Effector CD8-positive, alpha-beta T cell (primary cell): ENCODE results near the gene YPEL2.
"Not testable (repeated sequence)": the region's sequence is repeated elsewhere in the genome, so short reads cannot be mapped to it uniquely, and the experiment has no call there.

Source experiments
- DNase-seq: peaks from one replicate; lab custom pipeline; 2025; lab: John Stamatoyannopoulos, UW
- total RNA-seq, 4 experiments: gene quantifications; one replicate each; lab custom pipeline; 2026; lab: John Stamatoyannopoulos, UW

Gene YPEL2
- total RNA-seq, result 72.2 to 110 (median 95.0) reads per million in 4 experiments

GRCh38 chr17:59331129-59331928 lies at the start of gene YPEL2:
Gene YPEL2 (plus strand): TSS chr17:59331655. CDS start chr17:59353410, 21,755 bp downstream.
- peak; percentile 82 for DNase-seq

GRCh38 chr17:59284317-59284716 lies 47.1 kb upstream of the YPEL2 start:
- no peak for DNase-seq

DNA sequence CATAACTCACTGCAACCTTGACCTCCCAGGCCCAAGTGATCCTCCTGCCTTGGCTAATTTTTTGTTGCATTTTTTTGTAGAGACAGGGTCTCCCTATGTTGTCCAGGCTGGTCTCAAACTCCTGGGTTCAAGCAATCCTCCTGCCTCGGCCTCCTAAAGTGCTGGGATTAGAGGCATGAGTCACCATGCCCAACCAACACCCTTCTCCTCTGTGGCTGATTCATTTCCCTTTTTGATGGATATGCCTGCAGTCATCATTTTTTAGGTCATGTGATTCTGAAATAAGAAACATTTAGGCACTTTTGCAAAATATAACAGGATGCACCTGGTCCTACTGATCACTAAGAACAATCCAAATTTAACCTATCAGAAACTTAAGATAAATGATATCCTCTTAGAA lies 44.0 kb upstream of the YPEL2 start:
- DNase-seq, result no peak

DNA sequence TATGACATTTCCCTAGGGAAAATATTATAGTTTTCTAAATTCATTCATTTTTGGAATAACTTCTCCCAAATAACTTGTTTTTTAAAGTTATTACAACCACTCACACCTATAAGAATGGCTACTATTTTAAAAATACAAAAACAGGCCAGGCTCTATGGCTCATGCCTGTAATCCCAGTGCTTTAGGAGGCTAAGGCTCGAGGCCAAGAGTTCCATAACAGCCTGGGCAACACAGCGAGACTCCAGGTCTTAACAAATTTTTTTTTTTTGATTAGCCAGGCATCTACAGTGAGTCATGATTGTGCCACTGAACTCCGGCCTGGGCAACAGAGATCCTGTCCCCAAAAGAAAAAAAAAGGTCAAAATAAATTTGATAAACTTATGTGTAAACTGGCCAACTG lies 43.6 kb upstream of the YPEL2 start:
- no peak for DNase-seq

DNA sequence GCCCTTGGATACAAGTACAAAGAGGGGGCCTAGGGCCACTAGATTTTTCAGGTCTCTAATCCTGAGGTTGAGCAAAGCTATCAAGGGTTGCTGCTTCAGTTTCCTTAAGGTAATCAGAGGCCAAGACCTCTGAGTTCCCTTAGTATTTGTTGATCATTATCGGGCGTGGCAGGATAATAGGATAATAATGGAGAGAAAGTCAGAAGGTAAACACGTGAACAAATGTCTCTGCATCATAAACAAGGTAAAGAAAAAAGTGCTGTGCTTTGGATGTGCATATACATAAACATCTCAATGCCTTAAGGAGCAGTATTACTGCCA lies 41.5 kb upstream of the YPEL2 start:
- DNase-seq, result no peak

DNA sequence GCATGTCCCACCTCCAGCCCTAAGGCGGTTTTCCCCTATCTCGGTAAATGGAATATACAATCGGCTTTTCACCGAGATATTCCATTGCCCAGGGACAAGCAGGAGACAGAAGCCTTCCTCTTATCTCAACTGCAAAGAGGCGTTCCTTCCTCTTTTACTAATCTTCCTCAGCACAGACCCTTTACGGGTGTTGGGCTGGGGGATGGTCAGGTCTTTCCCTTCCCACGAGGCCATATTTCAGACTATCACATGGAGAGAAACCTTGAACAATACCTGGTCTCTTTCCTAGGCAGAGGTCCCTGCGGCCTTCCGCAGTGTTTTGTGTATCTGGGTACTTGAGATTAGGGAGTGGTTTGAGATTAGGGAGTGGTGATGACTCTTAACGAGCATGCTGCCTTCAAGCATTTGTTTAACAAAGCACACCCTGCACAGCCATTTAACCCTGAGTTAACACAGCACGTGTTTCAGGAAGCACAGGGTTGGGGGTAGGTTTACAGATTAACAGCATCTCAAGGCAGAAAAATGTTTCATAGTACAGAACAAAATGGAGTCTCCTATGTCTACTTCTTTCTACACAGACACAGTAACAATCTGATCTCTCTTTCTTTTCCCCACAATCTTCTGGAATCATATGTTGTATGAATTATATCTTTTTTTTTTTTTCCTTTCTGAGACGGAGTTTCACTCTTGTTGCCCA lies 41.0 kb upstream of the YPEL2 start:
- DNase-seq, result not testable (repeated sequence)

DNA sequence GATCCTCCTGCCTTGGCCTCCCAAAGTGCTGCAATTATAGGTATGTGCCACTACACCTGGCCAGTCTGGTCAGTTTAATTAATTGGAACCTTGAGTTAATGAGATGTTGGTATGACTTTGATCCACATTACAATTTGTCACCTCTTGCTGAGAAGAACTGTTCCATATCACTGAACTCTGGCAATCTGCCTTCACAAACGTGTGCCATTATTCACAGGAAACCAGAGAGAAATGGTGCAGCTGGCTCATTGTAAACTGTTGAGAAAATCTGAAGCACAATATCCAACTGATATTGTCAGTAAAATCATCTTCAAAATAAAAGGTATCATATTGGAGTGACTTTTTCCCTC lies 39.3 kb upstream of the YPEL2 start:
- no peak for DNase-seq

DNA sequence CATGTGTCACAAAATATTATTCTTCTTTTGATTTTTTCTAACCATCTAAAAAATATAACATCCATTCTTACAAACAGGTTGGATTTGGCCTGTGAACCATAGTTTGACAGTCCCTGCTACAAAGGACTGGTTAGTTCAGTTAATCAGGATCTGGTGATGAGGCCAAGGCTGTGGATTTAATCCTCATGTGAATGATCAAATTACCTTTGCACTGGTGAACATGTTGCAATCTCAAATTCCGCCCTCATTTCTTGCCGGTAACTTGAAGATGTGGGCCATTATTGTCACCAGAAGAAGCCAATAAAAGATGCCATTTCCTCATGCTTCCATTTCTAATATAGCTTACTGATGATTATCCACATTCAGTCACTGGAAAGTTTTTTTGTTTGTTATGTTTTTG lies 35.3 kb upstream of the YPEL2 start:
- DNase-seq, result no peak

DNA sequence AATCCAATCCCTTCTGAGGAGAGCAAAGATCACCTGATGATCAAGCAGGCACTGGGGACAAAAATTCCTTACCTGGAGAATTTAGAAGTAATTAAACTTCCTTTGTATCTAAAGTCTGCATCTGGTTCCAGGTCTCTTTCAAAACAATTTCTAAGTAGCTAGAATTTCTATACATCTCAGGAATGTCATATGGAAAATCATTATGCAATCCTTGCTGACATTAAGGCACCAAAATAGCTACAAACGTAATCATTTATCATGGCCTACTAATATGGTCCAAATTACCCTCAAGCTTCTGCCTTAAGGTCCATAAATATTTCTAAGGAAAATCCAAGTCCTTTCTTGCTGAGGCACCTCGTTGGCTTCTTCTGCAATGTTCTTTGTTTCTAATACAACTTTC lies 32.9 kb upstream of the YPEL2 start:
- no peak for DNase-seq

- DNase-seq, result no peak
Measured at GRCh38 chr17:59299400-59300092, 31.9 kb upstream of the YPEL2 start.

DNA sequence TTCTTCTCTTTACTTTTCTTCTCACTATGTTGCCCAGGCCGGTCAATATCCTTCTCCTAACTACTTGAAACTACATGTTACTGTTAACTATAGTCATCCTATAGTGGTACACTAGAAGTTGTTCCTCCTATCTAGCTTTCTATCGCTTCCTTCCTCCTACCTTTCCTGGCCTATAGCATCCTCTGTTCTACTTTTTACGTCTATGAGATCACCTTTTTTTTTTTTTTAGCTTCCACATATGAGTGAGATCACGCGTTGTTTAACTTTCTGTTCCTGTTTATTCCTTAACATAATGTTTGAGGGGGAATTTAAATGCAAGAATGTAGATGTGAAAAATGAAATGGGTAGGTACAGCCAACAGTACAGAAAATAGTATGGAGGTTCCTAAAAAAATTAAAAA lies 30.5 kb upstream of the YPEL2 start:
- DNase-seq, result no peak

- DNase-seq, result no peak
Measured at GRCh38 chr17:59304811-59305210, 26.6 kb upstream of the YPEL2 start.

DNA sequence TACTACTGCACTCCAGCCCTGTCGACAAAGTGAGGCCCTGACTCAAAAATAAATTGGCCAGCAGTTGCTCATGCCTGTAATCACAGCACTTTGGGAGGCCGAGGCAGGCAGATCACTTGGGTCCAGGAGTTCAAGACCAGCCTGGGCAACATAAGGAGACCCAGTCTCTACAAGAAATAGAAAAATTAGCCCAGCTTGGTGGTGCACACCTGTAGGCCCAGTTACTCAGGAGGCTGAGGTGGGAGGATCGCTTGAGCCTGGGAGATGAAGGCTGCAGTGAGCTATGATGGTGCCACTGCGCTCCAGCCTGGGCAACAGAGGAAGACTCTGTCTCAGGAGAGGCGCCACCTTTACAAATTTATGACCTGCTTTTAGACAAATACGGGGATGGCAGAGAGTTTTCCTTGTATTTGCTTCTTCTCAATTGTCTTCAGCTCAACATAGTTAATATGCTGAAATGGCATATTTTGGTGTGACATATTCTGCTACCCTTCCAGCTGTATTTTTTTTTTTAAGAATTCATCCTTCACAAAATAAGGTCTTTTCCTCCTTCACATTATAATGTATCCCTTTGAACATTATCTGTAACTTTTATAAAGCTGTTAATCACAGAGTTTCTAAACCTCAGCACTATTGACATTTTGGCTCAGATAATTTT lies 21.1 kb upstream of the YPEL2 start:
- DNase-seq, result no peak

DNA sequence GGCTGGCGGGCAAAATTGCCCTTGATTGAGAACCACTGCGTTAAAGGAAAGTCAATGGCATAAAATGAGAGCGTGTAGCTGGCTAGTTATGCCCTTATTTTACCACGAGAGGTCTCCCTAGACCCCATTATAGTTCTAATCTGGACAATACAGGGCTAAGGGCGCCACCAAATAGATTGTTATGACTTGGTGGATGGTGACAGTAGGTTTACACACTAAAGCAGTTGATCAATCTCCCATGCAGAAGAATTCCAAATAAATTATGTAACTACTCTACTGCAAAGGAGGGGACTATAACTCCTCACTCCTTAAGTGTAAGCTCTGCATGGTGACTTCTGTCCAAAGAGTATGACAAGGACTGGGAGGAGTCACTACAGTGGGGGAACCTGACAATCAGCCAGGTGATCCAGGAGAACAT lies 20.4 kb upstream of the YPEL2 start:
- peak; percentile 10 for DNase-seq

DNA sequence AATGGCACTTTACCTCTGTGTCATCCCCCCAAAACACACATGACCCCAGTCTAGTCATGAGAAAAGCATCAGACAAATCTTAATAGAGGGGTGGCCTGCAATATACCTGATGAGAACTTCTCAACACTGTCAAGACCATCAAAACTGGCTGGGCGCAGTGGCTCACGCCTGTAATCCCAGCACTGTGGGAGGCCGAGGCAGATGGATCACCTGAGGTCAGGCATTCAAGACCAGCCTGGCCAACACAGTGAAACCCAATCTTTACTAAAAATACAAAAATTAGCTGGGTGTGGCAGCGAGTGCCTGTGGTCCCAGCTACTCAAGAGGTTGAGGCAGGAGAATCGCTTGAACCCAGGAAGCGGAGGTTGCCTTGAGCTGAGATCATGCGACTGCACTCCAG lies 19.9 kb upstream of the YPEL2 start:
- not testable (repeated sequence) for DNase-seq

- DNase-seq, result no peak
Measured at GRCh38 chr17:59315866-59316265, 15.6 kb upstream of the YPEL2 start.

DNA sequence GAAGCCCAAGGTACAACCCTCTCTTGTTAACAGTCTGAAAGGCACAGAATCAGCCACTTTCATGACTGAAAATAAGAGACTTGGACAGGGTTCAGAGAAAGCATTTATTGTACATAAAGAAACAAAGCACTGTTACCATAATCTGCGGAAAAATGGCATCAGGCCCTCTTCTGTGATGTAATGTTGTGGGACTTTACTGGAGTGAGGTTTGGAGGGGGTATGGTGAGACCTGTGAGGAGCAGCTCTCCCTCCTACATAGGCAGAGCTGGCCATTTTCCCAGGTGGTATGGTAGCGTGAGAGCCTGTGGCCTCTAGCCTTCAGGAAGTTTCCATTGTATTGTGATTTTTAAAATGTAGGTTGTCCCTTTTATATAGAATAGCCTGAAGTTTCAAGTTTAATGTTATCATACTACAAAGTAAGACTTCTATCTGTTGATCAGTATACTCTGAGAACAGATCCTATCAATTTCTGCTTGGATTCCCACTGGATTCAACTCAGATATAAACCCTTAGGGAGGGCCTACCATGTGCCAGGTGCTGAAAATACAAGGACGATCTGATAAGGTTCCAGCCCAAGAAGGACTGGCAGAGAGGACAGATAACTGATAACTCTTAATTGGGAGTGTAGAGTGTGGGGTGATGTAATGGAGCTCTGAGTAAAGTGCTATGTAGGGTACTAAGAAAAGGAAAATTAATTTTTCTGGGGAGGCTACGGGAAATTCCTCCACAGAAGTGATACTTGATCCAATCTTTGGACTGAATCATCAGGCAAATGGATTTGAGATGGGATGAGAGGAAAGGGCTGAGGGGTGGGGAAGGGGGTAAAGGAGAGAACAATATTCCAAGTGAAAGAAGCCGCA lies 4.1 kb upstream of the YPEL2 start:
- no peak for DNase-seq

DNA sequence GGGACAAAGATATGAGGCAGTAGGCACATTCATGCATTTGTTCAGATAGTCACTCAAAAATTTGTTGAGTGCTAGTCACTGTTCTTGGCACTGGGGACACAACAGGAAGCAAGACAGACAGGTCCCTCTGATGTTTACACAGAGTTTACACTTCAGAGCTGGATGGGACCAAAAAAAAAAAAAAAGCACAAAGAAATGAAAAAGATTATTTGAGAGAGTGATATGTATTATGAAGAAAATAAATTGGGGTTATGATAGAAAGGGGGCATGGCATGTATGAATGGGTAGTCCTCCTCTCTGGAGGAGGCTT lies 3.5 kb upstream of the YPEL2 start:
- no peak for DNase-seq

DNA sequence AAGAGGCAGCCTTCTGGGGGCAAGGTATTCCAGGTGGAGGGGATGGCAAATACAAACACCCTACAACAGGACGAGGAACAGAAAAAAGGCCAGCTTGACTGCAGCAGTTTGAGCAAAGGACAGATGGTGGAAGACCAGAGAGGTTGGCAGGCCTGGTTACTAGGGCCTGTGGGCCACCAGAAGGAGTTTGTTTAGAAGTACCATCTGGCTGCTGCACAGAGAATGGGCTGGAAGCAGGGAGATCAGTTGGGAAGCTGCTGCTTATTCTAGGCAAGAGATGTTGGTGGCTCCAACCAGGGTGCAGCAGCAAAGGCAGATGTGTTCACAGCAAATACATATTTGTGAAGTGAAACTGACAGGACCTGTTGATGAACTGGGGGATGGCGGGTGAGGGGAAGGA lies 2.9 kb upstream of the YPEL2 start:
- no peak for DNase-seq

GRCh38 chr17:59329176-59330052 lies 2.0 kb upstream of the YPEL2 start:
- DNase-seq, result peak; percentile 10
